ENCODE data around the gene WRAP53.

DNA sequence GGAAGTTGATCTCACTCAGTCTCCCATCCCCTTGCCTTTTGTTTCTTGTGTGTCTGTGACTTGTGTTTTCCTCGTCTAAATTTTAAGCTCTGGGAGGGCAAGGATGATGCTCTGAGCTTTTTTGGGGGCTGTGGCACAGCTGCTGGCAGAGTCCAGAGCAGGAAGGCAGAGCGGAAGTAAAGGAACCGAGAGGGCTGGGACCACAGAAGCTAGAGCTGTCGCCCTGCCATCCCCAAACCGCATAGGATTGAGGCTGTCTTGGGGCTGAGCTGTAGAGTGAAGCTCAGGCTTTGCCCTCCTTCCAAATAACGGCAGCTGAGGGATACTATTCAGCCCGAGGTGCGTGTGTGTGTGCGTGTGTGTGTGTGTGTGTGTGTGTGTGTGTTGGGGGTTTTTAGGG lies 25.5 kb downstream of the WRAP53 start:
- TF ChIP-seq, protein P1, sequence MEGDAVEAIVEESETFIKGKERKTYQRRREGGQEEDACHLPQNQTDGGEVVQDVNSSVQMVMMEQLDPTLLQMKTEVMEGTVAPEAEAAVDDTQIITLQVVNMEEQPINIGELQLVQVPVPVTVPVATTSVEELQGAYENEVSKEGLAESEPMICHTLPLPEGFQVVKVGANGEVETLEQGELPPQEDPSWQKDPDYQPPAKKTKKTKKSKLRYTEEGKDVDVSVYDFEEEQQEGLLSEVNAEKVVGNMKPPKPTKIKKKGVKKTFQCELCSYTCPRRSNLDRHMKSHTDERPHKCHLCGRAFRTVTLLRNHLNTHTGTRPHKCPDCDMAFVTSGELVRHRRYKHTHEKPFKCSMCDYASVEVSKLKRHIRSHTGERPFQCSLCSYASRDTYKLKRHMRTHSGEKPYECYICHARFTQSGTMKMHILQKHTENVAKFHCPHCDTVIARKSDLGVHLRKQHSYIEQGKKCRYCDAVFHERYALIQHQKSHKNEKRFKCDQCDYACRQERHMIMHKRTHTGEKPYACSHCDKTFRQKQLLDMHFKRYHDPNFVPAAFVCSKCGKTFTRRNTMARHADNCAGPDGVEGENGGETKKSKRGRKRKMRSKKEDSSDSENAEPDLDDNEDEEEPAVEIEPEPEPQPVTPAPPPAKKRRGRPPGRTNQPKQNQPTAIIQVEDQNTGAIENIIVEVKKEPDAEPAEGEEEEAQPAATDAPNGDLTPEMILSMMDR (conservative IDR thresholded peaks at IDR 0.05 in 1 of 2, IDR thresholded peaks at IDR 0.05 in 1 of 2; ENCODE audit: extremely low read depth in 1 of 2, insufficient read depth in 1 of 2, low read depth in 1 of 2, low read length in 2 of 2): no peak
- no peak for TF ChIP-seq EZH2 (IDR thresholded peaks at IDR 0.05; ENCODE audit: borderline replicate concordance, low read length)

All from mammary epithelial cell (primary cell).